H9 (cell line): Measurements from ENCODE around the gene EBLN2. TPM values are rescaled to one million over a fixed set of nuclear protein-coding genes. Genes with fewer than 3 reads are reported as not detected.

ENCODE experiments used
- DNase-seq: peaks from one replicate; pipeline ENCODE4 v3.0.0-alpha.2; 2017
- H2AFZ ChIP-seq: one replicate; pipeline ENCODE4 v1.6.1; 2013; ENCODE audit warnings: mild to moderate bottlenecking, low read length, control low read depth, moderate library complexity
- H2AK5ac ChIP-seq: 2 replicates; pipeline ENCODE4 v1.6.1; 2013; ENCODE audit warnings: low read length, control low read depth, mixed read lengths; ENCODE audit not compliant: insufficient read length
- H2BK120ac ChIP-seq: one replicate; pipeline ENCODE4 v1.6.1; 2013; ENCODE audit warnings: low read depth, mild to moderate bottlenecking, low read length, control low read depth, inconsistent platforms; ENCODE audit not compliant: poor library complexity, severe bottlenecking
- H2BK12ac ChIP-seq: 2 replicates; pipeline ENCODE4 v1.6.1; 2013; ENCODE audit warnings: low read length, control low read depth, mixed read lengths, low read depth; ENCODE audit not compliant: insufficient read length
- H2BK15ac ChIP-seq: 2 replicates; pipeline ENCODE4 v1.6.1; 2013; ENCODE audit warnings: low read depth, low read length, control low read depth
- H2BK20ac ChIP-seq: one replicate; pipeline ENCODE4 v1.6.1; 2013; ENCODE audit warnings: low read depth, mild to moderate bottlenecking, low read length, control low read depth, inconsistent platforms; ENCODE audit not compliant: poor library complexity, severe bottlenecking
- H2BK5ac ChIP-seq: 2 replicates; pipeline ENCODE4 v1.6.1; 2013; ENCODE audit warnings: low read length, control low read depth, mixed read lengths; ENCODE audit not compliant: insufficient read length
- H3K14ac ChIP-seq: 2 replicates; pipeline ENCODE4 v1.6.1; 2013; ENCODE audit warnings: low read length, control low read depth; ENCODE audit not compliant: insufficient read depth
- H3K18ac ChIP-seq: 2 replicates; pipeline ENCODE4 v1.6.1; 2013; ENCODE audit warnings: low read depth, mild to moderate bottlenecking, mixed read lengths, low read length, control low read depth; ENCODE audit not compliant: insufficient read length
- H3K23ac ChIP-seq: 2 replicates; pipeline ENCODE4 v1.6.1; 2013; ENCODE audit warnings: low read length, control low read depth, mixed read lengths, low read depth; ENCODE audit not compliant: insufficient read length
- H3K23me2 ChIP-seq: 2 replicates; pipeline ENCODE4 v1.6.1; 2013; ENCODE audit warnings: low read depth, mild to moderate bottlenecking, mixed read lengths, low read length, control low read depth; ENCODE audit not compliant: insufficient read length, poor library complexity, severe bottlenecking
- H3K27ac ChIP-seq: 2 replicates; pipeline ENCODE4 v1.5.1; 2013; ENCODE audit warnings: low read length, control low read depth, mixed read lengths, low read depth; ENCODE audit not compliant: insufficient read length
- H3K27me3 ChIP-seq: 2 replicates; pipeline ENCODE4 v1.6.1; 2013; ENCODE audit warnings: low read length, control low read depth, inconsistent platforms; ENCODE audit not compliant: insufficient read depth
- H3K4ac ChIP-seq: 2 replicates; pipeline ENCODE4 v1.6.1; 2013; ENCODE audit warnings: low read depth, mild to moderate bottlenecking, control low read depth, inconsistent platforms, low read length, moderate library complexity
- H3K4me1 ChIP-seq: 2 replicates; pipeline ENCODE4 v1.6.1; 2013; ENCODE audit warnings: low read length, control low read depth, inconsistent platforms; ENCODE audit not compliant: insufficient read depth
- H3K4me2 ChIP-seq: 2 replicates; pipeline ENCODE4 v1.6.1; 2013; ENCODE audit warnings: low read length, control low read depth, mixed read lengths; ENCODE audit not compliant: insufficient read length, insufficient read depth
- H3K56ac ChIP-seq: 2 replicates; pipeline ENCODE4 v1.6.1; 2013; ENCODE audit warnings: low read depth, mild to moderate bottlenecking, mixed read lengths, low read length, control low read depth; ENCODE audit not compliant: insufficient read length
- H3K79me1 ChIP-seq: 2 replicates; pipeline ENCODE4 v1.6.1; 2013; ENCODE audit warnings: low read depth, mild to moderate bottlenecking, moderate library complexity, low read length, control low read depth, inconsistent platforms; ENCODE audit not compliant: insufficient read depth, poor library complexity, severe bottlenecking
- H3K79me2 ChIP-seq: 2 replicates; pipeline ENCODE4 v1.6.1; 2013; ENCODE audit warnings: low read length, control low read depth, inconsistent platforms; ENCODE audit not compliant: insufficient read depth
- H3K9ac ChIP-seq: 2 replicates; pipeline ENCODE4 v1.6.1; 2013; ENCODE audit warnings: low read length, control low read depth, mixed read lengths; ENCODE audit not compliant: insufficient read length; ENCODE audit errors: extremely low read depth
- H3K9me3 ChIP-seq: one replicate; pipeline ENCODE4 v1.6.1; 2013; ENCODE audit warnings: low read depth, low read length, inconsistent platforms; ENCODE audit not compliant: control insufficient read depth
- H3T11ph ChIP-seq: one replicate; pipeline ENCODE4 v1.6.1; 2013; ENCODE audit warnings: mild to moderate bottlenecking, low read length, control low read depth, inconsistent platforms
- H4K20me1 ChIP-seq: one replicate; pipeline ENCODE4 v1.6.1; 2013; ENCODE audit not compliant: control insufficient read depth, insufficient read length, insufficient read depth
- H4K5ac ChIP-seq: 2 replicates; pipeline ENCODE4 v1.6.1; 2013; ENCODE audit warnings: low read depth, mild to moderate bottlenecking, mixed read lengths, low read length, control low read depth; ENCODE audit not compliant: insufficient read length
- H4K8ac ChIP-seq: replicated peaks from 2 replicates; pipeline ENCODE4 v1.6.1; 2013; ENCODE audit warnings: low read length, control low read depth, mixed read lengths, low read depth; ENCODE audit not compliant: insufficient read length
- H4K91ac ChIP-seq: 2 replicates; pipeline ENCODE4 v1.6.1; 2013; ENCODE audit warnings: low read depth, mild to moderate bottlenecking, moderate library complexity, mixed read lengths, low read length, control low read depth; ENCODE audit not compliant: insufficient read length
- H3K27ac Mint-ChIP-seq, 3 experiments: 2 replicates in 2 of 3; 3 replicates in 1 of 3; pipeline ENCODE4 v1.8.0; 2020 to 2021; ENCODE audit warnings: mixed read lengths in 3 of 3, mild to moderate bottlenecking in 1 of 3, moderate library complexity in 1 of 3
- H3K27me3 Mint-ChIP-seq: 2 replicates; pipeline ENCODE4 v1.8.0; 2021; ENCODE audit warnings: low read depth, mild to moderate bottlenecking, moderate library complexity, mixed read lengths
- H3K36me3 Mint-ChIP-seq, 3 experiments: 2 replicates in 2 of 3; 3 replicates in 1 of 3; pipeline ENCODE4 v1.8.0; 2020 to 2021; ENCODE audit warnings: low read depth in 3 of 3, mixed read lengths in 3 of 3; ENCODE audit not compliant: insufficient read depth in 1 of 3
- H3K4me1 Mint-ChIP-seq, 2 experiments: 2 replicates each; pipeline ENCODE4 v1.8.0; 2020; ENCODE audit warnings: mixed read lengths in 2 of 2
- H3K4me3 Mint-ChIP-seq, 2 experiments: 2 replicates in 1 of 2; 3 replicates in 1 of 2; pipeline ENCODE4 v1.8.0; 2020 to 2021; ENCODE audit warnings: mild to moderate bottlenecking in 2 of 2, mixed read lengths in 2 of 2, moderate library complexity in 1 of 2
- H3K9me3 Mint-ChIP-seq, 2 experiments: 2 replicates in 1 of 2; 3 replicates in 1 of 2; pipeline ENCODE4 v1.8.0; 2020; ENCODE audit warnings: mild to moderate bottlenecking in 2 of 2, mixed read lengths in 2 of 2, moderate library complexity in 1 of 2
- WGBS: extraction: QIAGEN DNeasy Blood & Tissue Kit; methylation state at CpG from one replicate; pipeline ENCODE4 v1.1.7; 2013; ENCODE audit warnings: missing lambda C conversion rate, low lambda C conversion rate, mixed read lengths; ENCODE audit not compliant: insufficient read length; ENCODE audit errors: extremely low coverage; 5-methylcytosine and 5-hydroxymethylcytosine counted together
- total RNA-seq: library from RNA; stranded (reverse); gene quantifications from 2 replicates; pipeline ENCODE4 v1.2.1, GENCODE V29; 2021
- TF ChIP-seq, protein P1 (sequence below): fragments of 200-600 bp; sonication (generic); conservative IDR thresholded peaks from 3 replicates; pipeline ENCODE4 v1.8.0; 2021; ENCODE audit warnings: antibody characterized with exemption, mild to moderate bottlenecking

Gene EBLN2
- total RNA-seq, 1 experiment from 2014 or later = 6.1 TPM

DNA sequence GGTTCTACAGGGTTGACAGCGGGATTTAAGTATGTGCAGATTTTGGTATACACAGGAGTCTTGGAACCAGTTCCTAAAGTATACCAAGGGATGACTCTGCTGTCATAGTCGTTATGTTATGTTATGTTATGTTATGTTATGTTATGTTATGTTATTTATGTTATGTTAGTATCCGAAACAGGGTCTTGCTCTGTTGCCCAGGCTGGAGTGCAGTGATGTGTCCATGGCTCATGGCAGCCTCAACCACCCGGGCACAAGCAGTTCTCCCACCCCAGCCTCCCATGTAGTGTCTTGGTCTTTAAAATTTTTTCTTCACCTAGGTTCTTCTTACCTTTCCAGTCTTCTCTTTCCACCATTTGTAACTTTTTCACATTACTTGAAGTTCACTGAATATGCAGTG, 43.2 kb upstream of the EBLN2 start:
- no peaks in the 10 kb centered on the region for H3K9me3 ChIP-seq
- no peak overlapping the region for H3K18ac ChIP-seq
- H2AFZ ChIP-seq = no peak overlapping the region
- H3K9ac ChIP-seq = no peak overlapping the region
- Mint-ChIP-seq H3K36me3 (peaks cover 0 to 12% (median 10%) of the 10 kb centered on the region in 3 experiments; a peak in 5 of 7 replicates), H3K9me3 (no peaks in the 10 kb centered on the region), H3K27me3 (no peaks in the 10 kb centered on the region), H3K27ac (no peak overlapping the region), H3K4me3 (no peak overlapping the region), H3K4me1 (peaks cover 25 to 27% of the 10 kb centered on the region in 2 experiments)
- no peak overlapping the region for H4K5ac ChIP-seq
- H3K27me3 ChIP-seq = no peaks in the 10 kb centered on the region
- H3K56ac ChIP-seq = no peak overlapping the region
- H3K4me2 ChIP-seq = no peak overlapping the region
- H3K79me1 ChIP-seq = peaks cover 21% of the 10 kb centered on the region
- H4K20me1 ChIP-seq = no peaks in the 10 kb centered on the region
- H2BK120ac ChIP-seq = no peak overlapping the region
- TF ChIP-seq, protein P1, sequence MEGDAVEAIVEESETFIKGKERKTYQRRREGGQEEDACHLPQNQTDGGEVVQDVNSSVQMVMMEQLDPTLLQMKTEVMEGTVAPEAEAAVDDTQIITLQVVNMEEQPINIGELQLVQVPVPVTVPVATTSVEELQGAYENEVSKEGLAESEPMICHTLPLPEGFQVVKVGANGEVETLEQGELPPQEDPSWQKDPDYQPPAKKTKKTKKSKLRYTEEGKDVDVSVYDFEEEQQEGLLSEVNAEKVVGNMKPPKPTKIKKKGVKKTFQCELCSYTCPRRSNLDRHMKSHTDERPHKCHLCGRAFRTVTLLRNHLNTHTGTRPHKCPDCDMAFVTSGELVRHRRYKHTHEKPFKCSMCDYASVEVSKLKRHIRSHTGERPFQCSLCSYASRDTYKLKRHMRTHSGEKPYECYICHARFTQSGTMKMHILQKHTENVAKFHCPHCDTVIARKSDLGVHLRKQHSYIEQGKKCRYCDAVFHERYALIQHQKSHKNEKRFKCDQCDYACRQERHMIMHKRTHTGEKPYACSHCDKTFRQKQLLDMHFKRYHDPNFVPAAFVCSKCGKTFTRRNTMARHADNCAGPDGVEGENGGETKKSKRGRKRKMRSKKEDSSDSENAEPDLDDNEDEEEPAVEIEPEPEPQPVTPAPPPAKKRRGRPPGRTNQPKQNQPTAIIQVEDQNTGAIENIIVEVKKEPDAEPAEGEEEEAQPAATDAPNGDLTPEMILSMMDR = no peak
- no peak overlapping the region for H4K91ac ChIP-seq
- no peak overlapping the region for H3T11ph ChIP-seq
- H2BK5ac ChIP-seq = no peak overlapping the region
- H3K79me2 ChIP-seq = peaks cover 66% of the 10 kb centered on the region
- H3K4ac ChIP-seq = no peak overlapping the region
- no peak overlapping the region for H2AK5ac ChIP-seq
- H4K8ac ChIP-seq = no peak overlapping the region
- H2BK12ac ChIP-seq = no peak overlapping the region
- no peak overlapping the region for H2BK15ac ChIP-seq
- H3K23ac ChIP-seq = peak overlapping the region; percentile 49
- DNase-seq = no peak
- no peak overlapping the region for H3K14ac ChIP-seq
- no peak overlapping the region for H2BK20ac ChIP-seq
- no peaks in the 10 kb centered on the region for H3K23me2 ChIP-seq
- no peak overlapping the region for H3K27ac ChIP-seq
- WGBS = no CpG with 5 or more reads among the region's 4 CpGs
- no peaks in the 10 kb centered on the region; the same call in 1 of the 2 replicates for H3K4me1 ChIP-seq
